ENCODE results near the gene MAP1B.

MAP1B gene

GRCh38 chr5:72096602-72097188 lies 10.6 kb upstream of the MAP1B start:
- DNase-seq (ENCODE audit: low spot score): no peak

DNA sequence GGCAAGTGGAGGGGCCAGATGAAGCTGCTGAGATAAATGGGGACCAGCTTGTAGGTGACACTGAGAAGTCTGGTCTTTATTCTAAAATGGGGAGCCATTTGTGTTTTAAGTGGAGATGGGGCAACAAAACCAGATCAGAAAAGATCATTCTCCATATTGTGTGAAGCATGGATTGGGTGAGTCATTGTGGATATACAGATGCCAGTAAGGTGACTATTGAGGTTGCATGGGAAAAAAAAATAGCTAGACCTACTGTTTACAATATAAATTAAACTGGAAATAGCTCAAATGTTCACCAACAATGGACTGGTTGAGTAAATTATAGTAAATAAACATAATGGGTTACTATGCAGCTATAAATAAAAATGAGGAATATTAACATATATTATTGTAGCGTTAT lies 5.4 kb upstream of the MAP1B start:
- no peak for DNase-seq (ENCODE audit: low spot score)

DNA sequence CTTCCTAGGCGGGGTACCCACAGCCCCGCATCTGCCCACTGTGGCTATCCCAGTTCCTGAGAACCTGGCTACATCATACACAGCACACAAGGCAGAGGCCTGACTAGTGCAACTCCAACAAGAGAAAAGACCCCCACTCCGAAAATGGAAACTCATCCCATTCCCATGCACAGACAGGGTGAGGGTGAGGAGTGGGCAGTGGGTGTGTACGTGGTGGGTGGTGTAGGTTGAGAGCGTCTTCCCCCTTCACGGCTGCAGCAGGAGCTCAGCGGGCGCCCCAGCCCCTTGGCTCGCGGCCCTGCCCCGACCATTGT lies 501 bp upstream of the MAP1B start:
- DNase-seq (ENCODE audit: low spot score): no peak

GRCh38 chr5:72107901-72108201 lies 576 bp downstream of the MAP1B start:
- no peak for DNase-seq (ENCODE audit: low spot score)

DNA sequence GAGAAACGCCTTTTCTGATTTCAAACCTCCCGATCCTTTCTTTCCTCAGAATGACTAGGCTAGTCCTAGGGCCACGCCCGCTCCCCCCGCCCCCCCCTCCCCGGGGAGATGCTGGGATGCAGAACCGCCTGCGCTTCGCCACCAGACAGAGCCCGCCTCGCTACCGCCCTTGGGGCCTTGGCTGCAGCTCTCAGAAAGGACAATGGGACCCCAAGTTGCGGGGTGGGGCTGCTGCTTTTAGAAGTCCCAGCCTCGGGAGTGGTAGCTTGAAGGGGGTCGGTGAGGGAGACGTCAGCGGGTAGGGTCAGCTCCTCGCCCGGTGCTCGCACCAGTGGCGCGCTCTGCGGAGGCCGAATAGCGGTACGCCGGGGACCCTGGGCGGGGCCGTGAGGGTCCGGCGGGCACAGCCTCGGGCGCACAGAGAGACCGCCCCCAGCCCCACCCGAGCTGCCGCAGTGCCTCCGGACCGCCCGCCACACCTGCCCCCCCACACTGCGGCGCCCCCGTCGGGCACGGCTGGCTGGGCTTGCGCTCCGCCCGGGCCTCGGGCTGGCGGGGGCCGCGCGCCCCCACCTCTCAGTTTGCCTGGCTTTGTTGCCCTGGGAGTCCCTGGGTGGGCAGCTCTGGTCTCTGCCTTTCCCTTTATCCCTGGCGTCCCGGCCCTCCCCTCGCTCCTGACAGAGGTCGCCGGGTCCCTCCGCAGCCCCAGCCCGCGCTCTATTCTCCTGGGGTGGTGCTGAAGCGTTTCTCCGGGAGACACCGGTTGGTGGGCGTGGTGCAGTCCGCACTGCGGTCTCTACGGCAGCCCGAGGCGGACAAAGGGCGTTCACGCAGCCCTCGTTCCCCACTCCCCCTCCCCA lies 1.2 kb downstream of the MAP1B start:
- DNase-seq (ENCODE audit: low spot score): peak; percentile 90

DNA sequence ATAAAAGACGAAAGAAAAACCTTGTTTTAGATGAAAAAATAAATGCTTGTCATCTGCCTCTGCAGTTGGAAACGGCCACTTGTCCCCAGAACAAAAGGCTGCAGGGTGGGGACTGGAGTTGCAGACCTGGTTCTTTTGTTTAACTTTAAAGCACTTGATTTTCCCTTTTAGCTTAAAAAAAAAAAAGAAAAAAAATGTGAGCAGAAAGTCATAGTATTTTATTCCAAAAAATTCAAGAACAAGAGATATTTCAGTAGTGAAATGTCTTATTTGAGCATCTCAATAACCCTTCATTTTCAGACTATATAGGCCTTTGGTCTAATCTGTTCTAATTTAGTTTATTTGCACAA lies 1.8 kb downstream of the MAP1B start:
- no peak for DNase-seq (ENCODE audit: low spot score)

DNA sequence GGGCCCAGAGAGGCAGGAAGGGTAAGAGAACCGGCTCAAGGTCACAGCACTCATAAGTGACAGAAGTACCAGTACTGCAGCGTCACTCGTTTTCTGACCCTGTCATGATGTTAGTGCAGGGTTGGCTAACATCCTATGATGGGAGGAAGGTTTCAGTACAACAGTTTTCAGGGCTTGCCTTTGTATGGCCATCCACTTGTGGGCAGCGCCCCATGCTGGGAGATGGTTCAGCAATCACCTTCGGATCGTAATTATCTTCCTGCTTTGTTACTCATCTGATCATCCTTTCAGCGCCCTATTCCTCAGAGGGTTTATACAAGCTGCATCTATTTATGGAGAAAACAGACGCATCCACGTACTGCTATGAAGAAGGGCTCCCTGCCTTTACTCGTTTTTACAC lies 2.4 kb downstream of the MAP1B start:
- no peak for DNase-seq (ENCODE audit: low spot score)

GRCh38 chr5:72110394-72111013 lies 3.2 kb downstream of the MAP1B start:
- no peak for DNase-seq (ENCODE audit: low spot score)

- DNase-seq (ENCODE audit: low spot score): no peak
These were observed 5.1 kb downstream of the MAP1B start for GRCh38 chr5:72112389-72112788.

- DNase-seq (ENCODE audit: low spot score): no peak
These were observed 7.4 kb downstream of the MAP1B start for GRCh38 chr5:72114629-72115028.

GRCh38 chr5:72115296-72115695 lies 8.0 kb downstream of the MAP1B start:
- DNase-seq (ENCODE audit: low spot score): no peak

- no peak for DNase-seq (ENCODE audit: low spot score)
These were observed 10.0 kb downstream of the MAP1B start for GRCh38 chr5:72117307-72117706.

DNA sequence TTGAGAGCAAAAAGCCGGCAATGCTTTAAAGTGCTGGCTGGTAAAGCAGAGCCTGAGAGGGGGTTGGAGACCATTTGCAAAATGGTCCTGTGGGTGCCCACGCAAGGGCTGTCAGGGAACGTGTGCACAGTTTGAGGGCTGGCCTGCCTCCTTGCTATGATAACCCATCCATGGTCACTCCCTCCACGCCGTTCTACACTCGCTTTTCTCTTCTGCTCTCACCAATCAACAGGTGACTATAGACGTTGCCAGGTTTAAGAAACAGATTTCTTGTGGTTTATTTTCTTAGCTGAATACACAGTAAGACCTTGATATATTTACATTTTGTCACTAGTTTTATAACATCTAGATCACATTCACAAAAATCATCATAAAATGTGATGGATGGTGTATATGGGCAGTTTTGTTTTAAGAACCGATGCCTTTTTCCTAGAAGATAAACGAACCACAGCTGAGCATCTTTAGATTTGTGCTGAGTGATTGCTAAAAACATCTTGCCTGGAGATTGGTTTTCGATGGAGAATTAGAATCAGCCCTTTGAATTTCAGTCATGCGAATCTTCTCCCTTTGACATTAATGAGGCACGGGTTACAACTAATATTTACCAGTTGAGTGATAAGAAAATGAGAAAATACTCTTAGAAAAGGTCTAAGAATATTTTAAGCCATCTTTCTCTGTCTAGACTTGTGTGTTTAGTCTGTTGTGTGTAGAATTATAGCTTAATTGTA lies 13.9 kb downstream of the MAP1B start:
- no peak for DNase-seq (ENCODE audit: low spot score)

- DNase-seq (ENCODE audit: low spot score): no peak
These were observed 14.6 kb downstream of the MAP1B start for GRCh38 chr5:72121780-72122445.

- no peak for DNase-seq (ENCODE audit: low spot score)
These were observed 15.3 kb downstream of the MAP1B start for GRCh38 chr5:72122602-72123001.

- no peak for DNase-seq (ENCODE audit: low spot score)
These were observed 16.6 kb downstream of the MAP1B start for GRCh38 chr5:72123764-72124376.

DNA sequence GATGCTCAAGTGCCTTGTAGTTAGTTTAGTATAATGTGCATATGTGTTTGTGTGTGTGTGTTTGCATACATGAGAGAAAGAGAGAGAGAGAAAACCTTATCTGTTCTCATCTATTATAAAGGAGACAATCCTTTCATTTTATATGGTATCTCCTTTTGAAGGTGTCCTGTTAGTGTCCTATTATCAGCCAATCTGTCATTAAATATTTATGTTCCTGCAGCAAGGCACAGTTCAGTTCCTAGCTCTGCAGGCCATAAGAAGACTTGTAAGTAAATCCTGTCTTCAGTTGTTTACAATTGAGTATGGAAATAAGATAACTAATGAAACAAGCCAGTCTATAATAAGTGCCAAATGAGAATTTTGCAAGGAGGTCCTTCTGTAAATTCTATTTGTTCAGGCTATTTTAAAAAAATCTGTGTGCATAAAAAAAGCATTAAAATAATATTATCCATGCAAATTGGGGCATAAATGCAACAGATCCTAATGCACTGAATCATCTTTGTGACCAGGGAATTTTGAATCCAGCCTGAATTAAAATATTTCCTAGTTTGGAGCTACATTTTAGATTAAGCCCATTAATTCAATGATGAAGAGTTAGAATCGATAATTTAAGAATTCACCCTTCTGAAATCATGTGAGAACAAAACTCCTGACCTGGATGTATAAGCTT lies 18.1 kb downstream of the MAP1B start:
- DNase-seq (ENCODE audit: low spot score): no peak

- no peak for DNase-seq (ENCODE audit: low spot score)
These were observed 18.8 kb downstream of the MAP1B start for GRCh38 chr5:72125941-72126620.

- no peak for DNase-seq (ENCODE audit: low spot score)
These were observed 19.5 kb downstream of the MAP1B start for GRCh38 chr5:72126796-72127195.

DNA sequence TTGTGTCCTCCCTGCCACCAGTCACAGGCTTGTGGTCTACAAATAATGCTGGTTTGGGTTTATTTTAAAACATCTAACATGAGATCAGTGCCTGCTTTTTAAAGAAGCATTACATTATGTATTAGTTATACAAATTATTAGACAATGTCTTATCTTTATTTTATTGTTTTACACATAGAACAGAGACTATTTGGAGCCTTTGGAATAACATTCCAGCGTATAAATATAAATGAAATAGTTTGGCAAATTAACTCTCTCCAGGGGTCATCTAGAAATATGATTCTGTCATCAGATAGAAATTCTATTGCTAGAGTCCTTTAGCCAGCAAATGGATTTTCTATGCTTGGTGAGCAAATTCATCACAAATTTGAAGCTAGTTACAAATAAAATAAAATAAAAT lies 22.4 kb downstream of the MAP1B start:
- no peak for DNase-seq (ENCODE audit: low spot score)

DNA sequence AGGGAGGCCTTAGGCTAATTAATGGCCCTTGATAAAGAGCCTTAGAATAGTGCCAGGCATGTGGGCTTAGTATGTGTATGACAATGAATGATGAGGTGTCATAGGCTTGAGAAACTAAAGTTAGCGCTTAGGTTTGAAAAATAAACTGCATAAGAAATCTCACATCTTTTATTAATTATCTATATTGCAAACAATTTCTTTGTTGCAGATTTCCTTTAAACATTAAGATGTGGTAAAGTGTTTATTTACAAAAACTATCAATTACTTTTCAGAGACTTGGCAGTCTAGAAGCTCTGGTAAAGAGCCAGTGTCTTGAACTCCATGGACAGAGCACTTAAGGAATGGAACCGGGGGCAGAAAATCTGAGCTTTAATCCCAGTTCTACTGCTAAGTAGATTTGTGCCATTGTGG lies 23.1 kb downstream of the MAP1B start:
- no peak for DNase-seq (ENCODE audit: low spot score)
